ENCODE measurements around the gene XPO5.

- no peak for TF ChIP-seq CTCF (IDR thresholded peaks at IDR 0.05)
- TF ChIP-seq POLR2A (IDR thresholded peaks at IDR 0.05) = no peak
These were observed 99.1 kb downstream of the XPO5 start for GRCh38 chr6:43476746-43477145.
